Esophagus squamous epithelium (tissue), 4 donors: ENCODE results near the gene CARM1.

Experiments
- CTCF ChIP-seq, 6 experiments: fragments of 450-650 bp in 4 of 6; fragments of 200-600 bp in 2 of 6; sonication (generic) in 2 of 6; IDR thresholded peaks; one replicate each; pipeline ENCODE4 v1.5.1; 2016 to 2019; ENCODE audit warnings: antibody characterized with exemption in 6 of 6, mild to moderate bottlenecking in 4 of 6, moderate library complexity in 4 of 6
- POLR2A ChIP-seq, 4 donors: fragments of 450-650 bp; IDR thresholded peaks; one replicate each; pipeline ENCODE4 v1.6.1; 2017; ENCODE audit warnings: antibody characterized with exemption in 4 of 4, mild to moderate bottlenecking in 4 of 4, moderate library complexity in 3 of 4

- TF ChIP-seq POLR2A (IDR thresholded peaks at IDR 0.05) (no peak), CTCF (IDR thresholded peaks at IDR 0.05) (no peak)
Measured at GRCh38 chr19:10895920-10896319, 24.6 kb downstream of the CARM1 start.
